HEK293 (cell line): ENCODE measurements around the gene SRSF1.
A peak's percentile ranks its signal among the peaks of the same experiment; 100 is the strongest.

ENCODE experiments used
- CTCF ChIA-PET: fragments of 350-600 bp; formaldehyde crosslinking; extraction: SDS; loops from one replicate; lab custom pipeline; 2021; ENCODE audit warnings: antibody characterized with exemption; lab: Yijun Ruan, JAX
- POLR2A ChIA-PET: fragments of 300-600 bp; formaldehyde crosslinking; extraction: SDS; loops from one replicate; lab custom pipeline; 2020; ENCODE audit warnings: antibody characterized with exemption, inconsistent platforms; lab: Yijun Ruan, JAX
- H3K27ac ChIP-seq: fragments of 200-500 bp; sonication (Bioruptor generic); 2 replicates; pipeline ENCODE4 v1.5.1; 2014; ENCODE audit warnings: low read depth, low read length, control low read depth, inconsistent platforms; ENCODE audit errors: extremely low read depth
- H3K36me3 ChIP-seq, 2 experiments: fragments of 200-500 bp in 1 of 2; sonication (Bioruptor generic) in 1 of 2; 1 replicate in 1 of 2; 2 replicates in 1 of 2; pipeline ENCODE4 v1.5.1; 2014 to 2017; ENCODE audit warnings: inconsistent platforms in 2 of 2, low read length in 2 of 2; ENCODE audit not compliant: control insufficient read depth in 2 of 2, insufficient read depth in 1 of 2
- H3K4me1 ChIP-seq: fragments of 200-500 bp; sonication (Bioruptor generic); 2 replicates; pipeline ENCODE4 v1.5.1; 2014; ENCODE audit warnings: mild to moderate bottlenecking, low read length, inconsistent platforms; ENCODE audit not compliant: control insufficient read depth, insufficient read depth
- H3K4me3 ChIP-seq: 2 replicates; pipeline ENCODE4 v1.5.1; 2011; ENCODE audit warnings: low read depth, mild to moderate bottlenecking, control low read depth, low read length, moderate library complexity
- H3K9me3 ChIP-seq: fragments of 200-500 bp; sonication (Bioruptor generic); 2 replicates; pipeline ENCODE4 v1.5.1; 2014; ENCODE audit warnings: low read depth, low read length, inconsistent platforms; ENCODE audit not compliant: control insufficient read depth, insufficient read depth
- ATF2 ChIP-seq: fragments of 450-650 bp; formaldehyde crosslinking; IDR thresholded peaks from 2 replicates; pipeline ENCODE4 v1.5.1; 2016; ENCODE audit warnings: missing biosample characterization, missing genetic modification characterization, low read depth
- GLIS1 ChIP-seq: fragments of 450-650 bp; formaldehyde crosslinking; IDR thresholded peaks from 2 replicates; pipeline ENCODE4 v1.5.1; 2016; ENCODE audit warnings: missing biosample characterization, missing genetic modification characterization
- GLIS2 ChIP-seq: fragments of 450-650 bp; formaldehyde crosslinking; IDR thresholded peaks from 2 replicates; pipeline ENCODE4 v1.5.1; 2016; ENCODE audit warnings: missing biosample characterization, missing genetic modification characterization
- PRDM1 ChIP-seq: fragments of 450-650 bp; formaldehyde crosslinking; IDR thresholded peaks from 2 replicates; pipeline ENCODE4; 2016; ENCODE audit warnings: missing biosample characterization, missing genetic modification characterization
- SCRT1 ChIP-seq: fragments of 450-650 bp; formaldehyde crosslinking; IDR thresholded peaks from 2 replicates; pipeline ENCODE4 v1.5.1; 2016; ENCODE audit warnings: missing biosample characterization, missing genetic modification characterization, borderline replicate concordance
- SCRT2 ChIP-seq: fragments of 450-650 bp; formaldehyde crosslinking; IDR thresholded peaks from 2 replicates; pipeline ENCODE4 v1.5.1; 2016; ENCODE audit warnings: missing biosample characterization, missing genetic modification characterization
- ZBTB1 ChIP-seq: fragments of 450-650 bp; formaldehyde crosslinking; IDR thresholded peaks from 2 replicates; pipeline ENCODE4 v1.5.1; 2016; ENCODE audit warnings: missing biosample characterization, missing genetic modification characterization
- ZBTB21 ChIP-seq: fragments of 450-650 bp; formaldehyde crosslinking; IDR thresholded peaks from 2 replicates; pipeline ENCODE4 v1.5.1; 2017; ENCODE audit warnings: missing biosample characterization, missing genetic modification characterization
- ZNF174 ChIP-seq: fragments of 450-650 bp; formaldehyde crosslinking; IDR thresholded peaks from 2 replicates; pipeline ENCODE4 v1.5.0; 2017; ENCODE audit warnings: missing biosample characterization, mild to moderate bottlenecking, missing genetic modification characterization
- ZNF19 ChIP-seq: fragments of 450-650 bp; formaldehyde crosslinking; IDR thresholded peaks from 2 replicates; pipeline ENCODE4; 2016; ENCODE audit warnings: missing biosample characterization, missing genetic modification characterization, low read depth
- ZNF335 ChIP-seq: fragments of 450-650 bp; formaldehyde crosslinking; conservative IDR thresholded peaks from 2 replicates; pipeline ENCODE4 v1.5.1; 2016; ENCODE audit warnings: missing biosample characterization, missing genetic modification characterization
- ZNF398 ChIP-seq: fragments of 450-650 bp; formaldehyde crosslinking; IDR thresholded peaks from 2 replicates; pipeline ENCODE4 v1.5.1; 2017; ENCODE audit warnings: missing biosample characterization, missing genetic modification characterization
- ZNF555 ChIP-seq: fragments of 450-650 bp; formaldehyde crosslinking; conservative IDR thresholded peaks from 2 replicates; pipeline ENCODE4 v1.5.1; 2017; ENCODE audit warnings: missing biosample characterization, mild to moderate bottlenecking, missing genetic modification characterization, inconsistent platforms
- ZNF664 ChIP-seq: fragments of 450-650 bp; formaldehyde crosslinking; IDR thresholded peaks from 2 replicates; pipeline ENCODE4 v1.5.1; 2016; ENCODE audit warnings: missing biosample characterization, missing genetic modification characterization
- ZNF843 ChIP-seq: fragments of 450-650 bp; formaldehyde crosslinking; IDR thresholded peaks from 2 replicates; pipeline ENCODE4 v1.5.1; 2016; ENCODE audit warnings: missing biosample characterization, missing genetic modification characterization
- ZSCAN23 ChIP-seq: fragments of 450-650 bp; formaldehyde crosslinking; IDR thresholded peaks from 2 replicates; pipeline ENCODE4 v1.5.1; 2016; ENCODE audit warnings: missing biosample characterization, missing genetic modification characterization
- TF ChIP-seq, protein P1 (sequence below): fragments of 450-650 bp; formaldehyde crosslinking; IDR thresholded peaks from 2 replicates; pipeline ENCODE4 v1.5.1; 2016; ENCODE audit warnings: missing biosample characterization, missing genetic modification characterization
- TF ChIP-seq, protein P2 (sequence below): fragments of 450-650 bp; formaldehyde crosslinking; IDR thresholded peaks from 2 replicates; pipeline ENCODE4 v1.5.1; 2017; ENCODE audit warnings: missing biosample characterization, missing genetic modification characterization
- TF ChIP-seq, protein P3 (sequence below): fragments of 450-650 bp; formaldehyde crosslinking; IDR thresholded peaks from 2 replicates; pipeline ENCODE4 v1.5.1; 2016; ENCODE audit warnings: missing biosample characterization, missing genetic modification characterization

Gene SRSF1

DNA sequence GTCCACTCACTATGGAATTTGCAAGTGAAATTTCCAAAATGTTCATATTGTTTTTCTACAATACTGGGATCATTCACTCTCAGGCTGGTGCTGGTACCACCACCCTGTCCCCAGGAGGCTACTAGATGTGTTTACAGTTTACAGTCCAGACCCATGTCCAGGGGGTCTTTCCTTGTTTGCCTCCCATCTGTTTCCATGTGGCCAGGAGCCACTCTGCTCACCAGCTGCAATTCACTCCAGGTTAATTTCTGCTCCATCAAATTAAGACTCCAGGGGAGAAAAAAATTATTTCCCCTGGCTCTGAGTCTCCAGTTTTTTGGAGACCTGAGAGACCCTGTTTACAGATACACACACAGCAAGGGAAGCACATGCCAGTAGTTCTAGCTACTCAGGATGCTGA lies 12.5 kb upstream of the SRSF1 start:
- H3K9me3 ChIP-seq: no peaks in the 10 kb centered on the region
- no peaks in the 10 kb centered on the region for H3K36me3 ChIP-seq
- no peak overlapping the region for H3K27ac ChIP-seq
- CTCF ChIA-PET: interaction anchor here (0.5 to 0.7 kb wide), 2 partner anchors 10 to 251 kb away, joined by 3 read pairs; no protein-coding TSS in a partner anchor
- H3K4me1 ChIP-seq: peaks cover 15% of the 10 kb centered on the region
- H3K4me3 ChIP-seq: no peak overlapping the region
- TF ChIP-seq GLIS1 (tag by site-specific recombination) (peak; percentile 91), GLIS2 (tag by site-specific recombination) (no peak), ZNF174 (tag by site-specific recombination) (no peak), ZBTB21 (no peak), ZBTB1 (tag by site-specific recombination) (no peak)
- TF ChIP-seq, all 188 proteins: peak for 1
- POLR2A ChIA-PET: no interaction called here

GRCh38 chr17:58019039-58019438 lies 12.0 kb upstream of the SRSF1 start:
- H3K4me3 ChIP-seq: no peak overlapping the region
- TF ChIP-seq ZNF664 (peak; percentile 63; the same call in 1 of the 2 replicates), PRDM1 (tag by site-specific recombination) (no peak)
- ChIA-PET CTCF (interaction anchor here (0.5 to 2.2 kb wide), 3 partner anchors 10 to 29 kb away, joined by 3 to 9 read pairs (median 3); no protein-coding TSS in a partner anchor), POLR2A (no interaction called here)
- no peaks in the 10 kb centered on the region for H3K36me3 ChIP-seq
- H3K9me3 ChIP-seq: no peaks in the 10 kb centered on the region
- no peak overlapping the region for H3K27ac ChIP-seq
- peaks cover 15% of the 10 kb centered on the region for H3K4me1 ChIP-seq

DNA sequence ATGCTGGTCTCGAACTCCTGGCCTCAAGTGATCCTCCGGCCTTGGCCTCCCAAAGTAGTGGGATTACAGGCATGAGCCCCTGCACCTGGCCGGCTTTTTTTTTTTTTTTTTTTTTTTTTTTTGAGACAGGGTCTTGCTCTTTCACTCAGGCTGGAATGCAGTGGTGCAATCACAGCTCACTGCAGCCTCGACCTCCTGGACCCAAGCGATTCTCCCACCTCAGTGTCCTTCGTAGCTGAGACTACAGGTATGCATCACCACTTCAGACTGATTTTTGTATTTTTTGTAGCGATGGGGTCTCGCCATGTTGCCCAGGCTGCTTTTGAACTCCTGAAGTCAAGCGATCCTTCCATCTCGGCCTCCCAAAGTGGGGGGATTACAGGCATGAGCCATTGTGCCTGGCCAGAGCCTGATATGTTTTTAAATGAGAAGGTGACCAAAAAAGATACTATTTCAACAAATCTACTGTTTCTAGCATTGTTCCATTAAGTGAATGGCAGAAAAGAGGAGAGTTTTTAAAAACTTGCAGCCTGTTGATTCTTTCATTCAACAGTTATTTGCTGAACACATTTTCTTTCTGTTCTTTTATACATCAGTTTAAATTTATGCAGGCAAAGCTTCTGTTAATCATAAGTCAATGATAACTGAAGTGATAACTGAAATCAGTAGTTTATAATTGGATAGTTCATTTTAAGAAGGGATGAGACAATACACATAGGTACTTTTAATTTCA lies 3.2 kb upstream of the SRSF1 start:
- H3K9me3 ChIP-seq: no peaks in the 10 kb centered on the region
- ChIA-PET CTCF (no interaction called here), POLR2A (interaction anchor here (0.6 to 1.1 kb wide), 3 partner anchors 49 to 136 kb away, joined by 4 to 10 read pairs (median 9); partner anchors contain the start of gene DYNLL2)
- H3K27ac ChIP-seq: no peak overlapping the region
- H3K4me1 ChIP-seq: no peaks in the 10 kb centered on the region
- no peak for TF ChIP-seq ZNF335 (tag by site-specific recombination)
- TF ChIP-seq ZNF398 (tag by site-specific recombination): no peak
- no peak for TF ChIP-seq ZNF19 (tag by site-specific recombination)
- TF ChIP-seq, protein P1, sequence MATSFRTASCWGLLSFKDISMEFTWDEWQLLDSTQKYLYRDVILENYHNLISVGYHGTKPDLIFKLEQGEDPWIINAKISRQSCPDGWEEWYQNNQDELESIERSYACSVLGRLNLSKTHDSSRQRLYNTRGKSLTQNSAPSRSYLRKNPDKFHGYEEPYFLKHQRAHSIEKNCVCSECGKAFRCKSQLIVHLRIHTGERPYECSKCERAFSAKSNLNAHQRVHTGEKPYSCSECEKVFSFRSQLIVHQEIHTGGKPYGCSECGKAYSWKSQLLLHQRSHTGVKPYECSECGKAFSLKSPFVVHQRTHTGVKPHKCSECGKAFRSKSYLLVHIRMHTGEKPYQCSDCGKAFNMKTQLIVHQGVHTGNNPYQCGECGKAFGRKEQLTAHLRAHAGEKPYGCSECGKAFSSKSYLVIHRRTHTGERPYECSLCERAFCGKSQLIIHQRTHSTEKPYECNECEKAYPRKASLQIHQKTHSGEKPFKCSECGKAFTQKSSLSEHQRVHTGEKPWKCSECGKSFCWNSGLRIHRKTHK (tag by site-specific recombination): no peak
- TF ChIP-seq ZNF555 (tag by site-specific recombination): no peak
- TF ChIP-seq SCRT1 (tag by site-specific recombination): peak; percentile 70; the same call in 1 of the 2 replicates
- TF ChIP-seq, protein P2, sequence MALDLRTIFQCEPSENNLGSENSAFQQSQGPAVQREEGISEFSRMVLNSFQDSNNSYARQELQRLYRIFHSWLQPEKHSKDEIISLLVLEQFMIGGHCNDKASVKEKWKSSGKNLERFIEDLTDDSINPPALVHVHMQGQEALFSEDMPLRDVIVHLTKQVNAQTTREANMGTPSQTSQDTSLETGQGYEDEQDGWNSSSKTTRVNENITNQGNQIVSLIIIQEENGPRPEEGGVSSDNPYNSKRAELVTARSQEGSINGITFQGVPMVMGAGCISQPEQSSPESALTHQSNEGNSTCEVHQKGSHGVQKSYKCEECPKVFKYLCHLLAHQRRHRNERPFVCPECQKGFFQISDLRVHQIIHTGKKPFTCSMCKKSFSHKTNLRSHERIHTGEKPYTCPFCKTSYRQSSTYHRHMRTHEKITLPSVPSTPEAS (tag by site-specific recombination): no peak
- peak; percentile 89 for TF ChIP-seq SCRT2
- no peak for TF ChIP-seq ZNF843 (tag by site-specific recombination)
- no peak for TF ChIP-seq ATF2
- TF ChIP-seq, protein P3, sequence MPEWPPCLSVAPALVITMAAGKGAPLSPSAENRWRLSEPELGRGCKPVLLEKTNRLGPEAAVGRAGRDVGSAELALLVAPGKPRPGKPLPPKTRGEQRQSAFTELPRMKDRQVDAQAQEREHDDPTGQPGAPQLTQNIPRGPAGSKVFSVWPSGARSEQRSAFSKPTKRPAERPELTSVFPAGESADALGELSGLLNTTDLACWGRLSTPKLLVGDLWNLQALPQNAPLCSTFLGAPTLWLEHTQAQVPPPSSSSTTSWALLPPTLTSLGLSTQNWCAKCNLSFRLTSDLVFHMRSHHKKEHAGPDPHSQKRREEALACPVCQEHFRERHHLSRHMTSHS (tag by site-specific recombination): no peak
- TF ChIP-seq ZSCAN23 (tag by site-specific recombination): no peak
- no peak overlapping the region for H3K4me3 ChIP-seq
- peaks cover 6 to 10% of the 10 kb centered on the region in 2 experiments; a peak in 2 of 3 replicates for H3K36me3 ChIP-seq
